GM12873 (cell line): ENCODE measurements around the gene CD209.

Experiments
- TF ChIP-seq, protein P1 (sequence below): IDR thresholded peaks from 2 replicates; pipeline ENCODE4 v1.5.1; 2012; ENCODE audit warnings: low read depth, mild to moderate bottlenecking, moderate library complexity, low read length, control low read depth; ENCODE audit not compliant: insufficient read depth; ENCODE audit errors: missing control alignments

The CD209 gene

GRCh38 chr19:7703332-7703731 lies 44.0 kb downstream of the CD209 start:
- TF ChIP-seq, protein P1, sequence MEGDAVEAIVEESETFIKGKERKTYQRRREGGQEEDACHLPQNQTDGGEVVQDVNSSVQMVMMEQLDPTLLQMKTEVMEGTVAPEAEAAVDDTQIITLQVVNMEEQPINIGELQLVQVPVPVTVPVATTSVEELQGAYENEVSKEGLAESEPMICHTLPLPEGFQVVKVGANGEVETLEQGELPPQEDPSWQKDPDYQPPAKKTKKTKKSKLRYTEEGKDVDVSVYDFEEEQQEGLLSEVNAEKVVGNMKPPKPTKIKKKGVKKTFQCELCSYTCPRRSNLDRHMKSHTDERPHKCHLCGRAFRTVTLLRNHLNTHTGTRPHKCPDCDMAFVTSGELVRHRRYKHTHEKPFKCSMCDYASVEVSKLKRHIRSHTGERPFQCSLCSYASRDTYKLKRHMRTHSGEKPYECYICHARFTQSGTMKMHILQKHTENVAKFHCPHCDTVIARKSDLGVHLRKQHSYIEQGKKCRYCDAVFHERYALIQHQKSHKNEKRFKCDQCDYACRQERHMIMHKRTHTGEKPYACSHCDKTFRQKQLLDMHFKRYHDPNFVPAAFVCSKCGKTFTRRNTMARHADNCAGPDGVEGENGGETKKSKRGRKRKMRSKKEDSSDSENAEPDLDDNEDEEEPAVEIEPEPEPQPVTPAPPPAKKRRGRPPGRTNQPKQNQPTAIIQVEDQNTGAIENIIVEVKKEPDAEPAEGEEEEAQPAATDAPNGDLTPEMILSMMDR, result no peak

DNA sequence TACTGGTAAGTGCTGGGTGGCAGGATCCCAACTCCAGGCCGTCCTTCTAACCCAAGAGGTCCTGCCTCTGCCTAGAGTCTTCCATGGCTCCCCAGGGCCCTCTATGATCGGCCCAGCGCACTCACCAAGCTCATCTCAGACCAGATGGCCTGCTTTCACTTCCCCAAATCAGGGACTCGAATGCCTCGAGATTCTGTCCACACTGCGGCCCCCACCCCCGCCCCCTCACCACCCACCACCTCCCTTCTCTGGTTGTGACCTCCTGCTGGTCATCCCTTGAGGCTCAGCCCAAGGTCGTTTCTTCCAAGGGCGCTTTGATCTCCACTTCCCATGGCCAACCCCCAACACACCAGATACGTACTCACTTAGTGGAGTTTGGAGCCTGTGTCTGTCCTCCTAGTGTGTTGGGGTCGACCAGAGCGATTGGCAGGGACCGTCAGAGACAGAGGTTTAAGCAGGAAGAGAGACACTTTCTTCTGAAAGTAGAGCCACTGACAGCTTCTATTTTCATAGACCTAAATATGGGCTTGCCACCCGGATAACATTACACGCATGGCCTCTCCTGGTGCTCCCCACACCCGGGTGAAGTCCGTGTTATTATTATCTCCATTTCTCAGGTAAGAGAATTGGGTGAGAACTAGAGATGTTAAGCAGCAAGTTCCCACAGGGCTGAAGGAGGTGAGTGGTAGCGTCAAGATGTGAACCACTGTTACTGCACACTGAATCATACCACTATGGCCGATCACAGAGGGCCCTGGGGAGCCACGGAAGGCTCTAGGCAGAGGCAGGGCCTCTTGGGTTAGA lies 45.5 kb downstream of the CD209 start, which contains the start of gene FCER2:
FCER2 (minus strand) TSS at position 478 of the 804 bp plus-strand sequence. CDS start 2,371 bp downstream, outside the sequence.
- TF ChIP-seq, protein P1, result peak; percentile 3

DNA sequence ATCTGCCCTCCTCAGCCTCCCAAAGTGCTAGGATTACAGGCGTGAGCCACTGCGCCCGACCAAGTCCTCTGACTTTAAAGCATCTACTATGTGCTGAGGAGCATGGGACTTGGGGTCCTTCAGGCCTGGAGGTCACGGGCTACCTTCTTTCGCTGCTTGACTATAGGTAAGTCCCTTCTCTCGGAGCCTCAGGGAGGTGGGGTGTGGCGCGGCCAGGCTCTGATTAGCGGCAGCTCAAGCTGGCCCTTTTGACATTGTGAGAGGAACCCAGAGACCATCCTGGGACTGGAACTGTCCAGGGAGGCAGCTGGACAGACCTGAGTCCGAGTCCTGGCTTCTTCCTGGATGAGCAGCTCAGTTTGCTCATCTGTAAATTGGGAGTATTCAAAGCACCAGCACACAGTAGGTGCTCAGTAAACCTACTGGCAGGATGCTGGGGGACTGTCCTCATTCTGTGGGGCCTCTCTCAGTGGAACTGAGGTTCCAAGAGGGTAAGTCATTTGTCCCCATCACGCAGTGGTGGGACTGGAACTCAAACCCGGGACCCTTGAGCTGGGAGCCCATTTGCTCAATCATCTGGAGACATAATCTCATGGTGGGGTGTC lies 46.2 kb downstream of the CD209 start:
- TF ChIP-seq, protein P1, result no peak

DNA sequence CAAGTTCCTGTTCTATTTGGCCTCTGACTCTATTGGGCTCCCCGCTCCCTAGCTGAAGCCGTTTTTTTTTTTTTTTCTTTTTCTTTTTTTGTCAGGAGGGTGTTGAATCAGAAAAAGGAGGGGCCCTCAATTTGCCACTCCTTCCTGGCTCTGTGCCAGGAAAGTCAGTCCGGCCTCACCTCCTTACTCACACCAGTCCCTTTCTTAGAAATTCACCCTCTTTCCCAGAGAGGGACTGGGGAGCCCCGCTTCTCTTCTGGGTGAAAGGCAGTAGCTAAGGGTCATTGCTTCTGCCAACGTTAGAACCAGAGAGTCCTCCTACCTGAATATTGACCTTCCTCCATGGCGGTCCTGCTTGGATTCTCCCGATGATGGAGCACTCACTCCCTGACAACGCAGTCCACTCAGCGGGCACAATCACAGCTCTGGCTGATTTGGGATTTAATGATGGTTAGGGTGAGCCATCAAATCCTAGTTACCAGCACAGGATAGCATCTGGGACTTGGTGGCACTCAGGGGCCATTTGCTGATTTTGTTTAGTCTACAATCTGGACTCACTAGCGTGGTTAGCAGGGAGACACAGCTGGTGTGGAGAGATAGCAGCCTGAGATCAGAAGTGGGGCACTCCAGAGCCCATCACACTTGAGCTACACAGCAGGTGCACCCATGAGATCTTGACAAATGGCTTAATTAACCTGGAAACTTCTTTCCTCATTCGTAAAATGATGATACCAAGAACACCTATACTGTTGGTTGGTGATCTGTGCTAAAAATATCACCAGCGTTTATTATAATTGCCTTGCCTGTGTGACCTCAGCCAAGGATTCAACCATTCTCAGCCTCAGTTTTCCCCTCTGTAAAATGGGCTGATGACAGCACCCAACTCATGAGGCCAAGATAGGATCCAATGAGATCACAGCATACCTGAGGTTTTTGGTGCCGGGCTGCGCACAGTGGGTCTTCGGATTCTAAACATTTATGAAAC lies 47.6 kb downstream of the CD209 start:
- TF ChIP-seq, protein P1, result no peak

DNA sequence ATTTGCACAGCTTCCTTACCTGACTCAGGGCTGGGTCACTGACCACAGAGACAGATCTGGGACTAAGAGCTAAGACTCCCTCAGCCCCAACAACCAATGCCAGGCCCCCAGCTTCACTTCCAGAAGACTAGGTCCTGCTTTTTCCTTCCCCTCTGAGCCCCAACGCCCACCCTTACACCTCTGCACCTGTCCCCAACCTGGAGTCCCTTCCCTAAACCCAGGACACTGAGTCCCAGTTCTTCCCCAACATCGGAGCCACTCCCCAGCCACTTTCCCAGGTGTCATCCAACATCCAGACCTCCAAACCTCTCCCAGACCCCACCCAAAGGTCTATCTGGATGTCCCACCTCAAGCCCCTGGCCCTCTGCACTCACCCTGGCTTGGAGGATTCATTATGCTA lies 48.3 kb downstream of the CD209 start:
- TF ChIP-seq, protein P1, result no peak

DNA sequence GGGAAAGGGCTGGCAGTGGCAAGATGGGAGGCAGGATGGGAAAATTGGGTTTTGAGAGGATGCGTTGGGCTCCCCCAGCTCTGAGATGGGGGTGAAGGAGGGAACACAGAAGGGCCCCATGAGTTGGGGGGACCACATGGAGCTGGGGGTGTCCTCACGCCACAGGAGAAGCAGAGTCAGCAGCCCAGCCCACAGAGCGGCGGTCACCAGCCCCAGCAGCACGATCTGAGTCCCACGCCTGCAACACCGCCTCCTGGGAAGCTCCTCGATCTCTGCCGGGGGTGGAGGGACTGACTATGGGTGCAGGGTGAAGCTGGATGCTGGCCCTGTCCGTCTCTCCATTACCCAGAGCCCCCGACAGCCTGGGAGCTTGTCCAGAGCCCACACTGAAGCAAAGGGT lies 48.8 kb downstream of the CD209 start:
- TF ChIP-seq, protein P1, result no peak
